ENCODE measurements around the gene SNAP91.

Gene SNAP91

GRCh38 chr6:83546636-83547035, 162.3 kb downstream of the SNAP91 start:
- TF ChIP-seq, protein P1, sequence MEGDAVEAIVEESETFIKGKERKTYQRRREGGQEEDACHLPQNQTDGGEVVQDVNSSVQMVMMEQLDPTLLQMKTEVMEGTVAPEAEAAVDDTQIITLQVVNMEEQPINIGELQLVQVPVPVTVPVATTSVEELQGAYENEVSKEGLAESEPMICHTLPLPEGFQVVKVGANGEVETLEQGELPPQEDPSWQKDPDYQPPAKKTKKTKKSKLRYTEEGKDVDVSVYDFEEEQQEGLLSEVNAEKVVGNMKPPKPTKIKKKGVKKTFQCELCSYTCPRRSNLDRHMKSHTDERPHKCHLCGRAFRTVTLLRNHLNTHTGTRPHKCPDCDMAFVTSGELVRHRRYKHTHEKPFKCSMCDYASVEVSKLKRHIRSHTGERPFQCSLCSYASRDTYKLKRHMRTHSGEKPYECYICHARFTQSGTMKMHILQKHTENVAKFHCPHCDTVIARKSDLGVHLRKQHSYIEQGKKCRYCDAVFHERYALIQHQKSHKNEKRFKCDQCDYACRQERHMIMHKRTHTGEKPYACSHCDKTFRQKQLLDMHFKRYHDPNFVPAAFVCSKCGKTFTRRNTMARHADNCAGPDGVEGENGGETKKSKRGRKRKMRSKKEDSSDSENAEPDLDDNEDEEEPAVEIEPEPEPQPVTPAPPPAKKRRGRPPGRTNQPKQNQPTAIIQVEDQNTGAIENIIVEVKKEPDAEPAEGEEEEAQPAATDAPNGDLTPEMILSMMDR (IDR thresholded peaks at IDR 0.05; ENCODE audit: extremely low read depth, missing control alignments), result no peak
- DNase-seq (ENCODE audit: low spot score), result no peak

- TF ChIP-seq, protein P1 (IDR thresholded peaks at IDR 0.05; ENCODE audit: extremely low read depth, missing control alignments), result no peak
- no peak for DNase-seq (ENCODE audit: low spot score)
Observed at GRCh38 chr6:83539678-83540077, 169.2 kb downstream of the SNAP91 start.

DNA sequence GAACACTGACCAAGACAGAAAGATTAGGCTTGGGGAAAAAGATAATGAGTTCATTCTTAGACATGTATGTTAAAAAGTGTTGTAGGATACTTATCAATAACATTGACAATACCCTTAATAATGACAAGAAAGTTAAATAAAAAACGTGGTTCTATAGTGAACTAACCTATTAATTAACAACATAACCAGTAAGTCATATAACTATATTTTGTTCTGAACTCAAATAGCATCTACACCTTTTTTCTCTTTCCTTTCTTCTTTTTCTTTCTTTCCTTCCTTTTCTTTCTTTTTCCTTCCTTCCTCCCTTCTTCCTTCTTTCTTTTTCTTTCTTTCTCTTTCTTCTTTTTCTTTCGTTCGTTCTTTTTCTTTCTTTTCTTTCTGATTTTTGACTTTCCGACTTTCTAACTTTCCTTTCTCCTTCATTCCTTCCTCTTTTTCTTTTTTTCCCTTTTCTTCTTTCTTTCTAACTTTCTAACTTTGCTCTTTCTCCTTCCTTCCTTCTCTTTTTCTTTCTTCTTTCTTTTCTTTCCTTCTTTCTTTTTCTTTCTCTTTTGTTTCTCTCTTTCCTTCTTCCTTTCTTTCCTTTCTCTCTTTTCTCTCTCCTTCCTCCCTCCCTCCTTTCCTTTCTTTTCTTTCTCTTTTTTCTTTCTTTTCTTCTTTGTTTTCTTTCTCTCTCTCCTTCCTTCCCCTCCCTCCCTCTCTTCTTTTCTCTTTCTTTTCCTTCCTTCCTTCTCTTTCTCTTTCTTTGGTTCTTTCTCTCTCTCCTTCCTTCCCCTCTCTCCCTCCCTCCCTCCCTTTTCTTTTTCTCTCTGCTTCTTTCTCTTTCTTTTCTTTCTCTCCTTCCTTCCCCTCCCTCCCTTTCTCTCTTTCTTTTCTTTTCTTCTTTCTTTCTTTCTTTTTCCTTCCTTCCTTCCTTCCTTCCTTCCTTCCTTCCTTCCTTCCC, 172.0 kb downstream of the SNAP91 start:
- no peak for DNase-seq (ENCODE audit: low spot score)
- TF ChIP-seq, protein P1 (IDR thresholded peaks at IDR 0.05; ENCODE audit: extremely low read depth, missing control alignments), result no peak

DNA sequence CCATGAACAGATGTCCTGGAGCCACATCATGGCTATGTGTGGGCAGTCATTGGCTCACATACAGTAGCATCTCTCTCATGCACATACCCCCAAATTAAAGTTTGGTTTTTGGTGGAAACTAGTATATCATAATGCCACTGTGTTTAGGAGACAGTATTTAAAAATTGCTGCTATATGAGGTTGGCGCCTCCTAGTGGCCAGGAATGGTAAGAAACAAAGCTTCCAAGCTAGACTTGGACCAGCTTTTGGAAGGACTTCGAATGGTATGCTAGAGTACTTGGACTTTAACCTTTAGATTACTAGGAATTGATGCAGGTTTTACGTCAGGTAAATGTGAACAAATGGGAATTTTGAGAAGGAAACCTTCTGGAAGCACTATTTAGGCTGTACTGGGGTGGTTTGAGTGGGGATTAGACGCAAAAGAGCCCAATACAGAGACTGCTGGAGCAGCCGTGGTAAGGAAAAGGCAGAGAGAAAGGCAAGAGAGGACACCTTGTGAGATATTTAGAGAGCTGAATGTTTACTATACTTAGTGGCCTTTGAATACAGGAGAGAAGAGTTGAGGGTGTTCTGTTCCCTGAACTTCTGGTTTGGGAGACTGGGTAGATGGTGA, 172.8 kb downstream of the SNAP91 start:
- DNase-seq (ENCODE audit: low spot score), result peak; percentile 37
- TF ChIP-seq, protein P1 (IDR thresholded peaks at IDR 0.05; ENCODE audit: extremely low read depth, missing control alignments), result peak; percentile 92

DNA sequence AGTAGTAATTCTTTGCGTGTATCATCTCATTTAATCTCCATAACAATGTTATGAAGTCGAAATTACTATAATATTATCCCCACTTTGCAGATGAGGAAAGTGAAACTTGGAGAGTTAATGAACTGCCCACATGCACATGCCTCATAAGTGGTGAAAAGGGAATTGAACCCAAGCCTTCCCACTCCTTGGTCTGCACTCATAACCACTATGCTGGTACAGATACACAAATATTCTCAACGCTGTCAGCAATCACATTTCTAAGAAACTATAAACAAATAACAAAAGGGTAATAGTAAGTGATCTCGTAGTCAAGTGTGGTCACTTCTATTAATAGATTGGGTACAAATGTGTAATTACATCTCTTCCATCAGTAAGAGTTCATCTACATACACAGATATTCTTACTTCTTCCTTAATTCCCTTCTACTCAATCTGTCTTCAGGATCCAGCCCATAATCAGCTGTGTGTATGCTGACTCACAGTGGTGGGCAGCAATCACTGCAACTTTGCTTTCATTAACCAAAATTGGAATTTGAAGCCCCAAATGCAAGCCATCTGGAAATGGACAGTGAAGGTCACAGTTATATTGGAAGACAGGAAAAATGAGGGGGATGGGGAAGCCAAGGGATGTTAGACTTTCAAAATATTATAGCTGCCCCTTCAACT, 190.0 kb downstream of the SNAP91 start:
- no peak for DNase-seq (ENCODE audit: low spot score)
- TF ChIP-seq, protein P1 (IDR thresholded peaks at IDR 0.05; ENCODE audit: extremely low read depth, missing control alignments), result no peak

- TF ChIP-seq, protein P1 (IDR thresholded peaks at IDR 0.05; ENCODE audit: extremely low read depth, missing control alignments), result no peak
- DNase-seq (ENCODE audit: low spot score), result no peak
Observed at GRCh38 chr6:83517500-83517899, 191.4 kb downstream of the SNAP91 start.

Data from GM20000 (cell line).